H1 (cell line): ENCODE data around the gene PPP4R3A. TPM values are rescaled to one million over a fixed set of nuclear protein-coding genes. Genes with fewer than 3 reads are reported as not detected.

Experiments
- CTCF ChIA-PET: fragments of 300-600 bp; sonication (Branson Sonifier 250); formaldehyde crosslinking; loops from one replicate; lab custom pipeline; 2021; ENCODE audit not compliant: partially characterized antibody; lab: Charles Lee
- POLR2A ChIA-PET: fragments of 300-600 bp; sonication (Branson Sonifier 250); formaldehyde crosslinking; loops from one replicate; lab custom pipeline; 2021; ENCODE audit warnings: inconsistent platforms; ENCODE audit not compliant: partially characterized antibody; lab: Charles Lee
- DNase-seq, 2 experiments: peaks; one replicate each; pipeline versions ENCODE4 v3.0.0 to v3.0.0-alpha.2; 2010 to 2022; ENCODE audit warnings: low spot score in 2 of 2, low read depth in 1 of 2, mixed read lengths in 1 of 2
- FAIRE-seq: peaks from 2 replicates; lab custom pipeline; 2011; peaks lifted over from hg19 to GRCh38; lab: Jason Lieb, UNC
- H2AFZ ChIP-seq: 2 replicates; pipeline ENCODE4 v1.8.1; 2012; ENCODE audit warnings: low read length, inconsistent platforms
- H2AK5ac ChIP-seq: 2 replicates; pipeline ENCODE4 v1.6.1; 2013; ENCODE audit warnings: low read depth, low read length
- H2BK120ac ChIP-seq: replicated peaks from 2 replicates; pipeline ENCODE3; 2013; ENCODE audit warnings: low read depth, low read length, inconsistent platforms
- H2BK12ac ChIP-seq: 2 replicates; pipeline ENCODE4 v1.6.1; 2013; ENCODE audit warnings: low read depth, low read length
- H2BK15ac ChIP-seq: 2 replicates; pipeline ENCODE4 v1.6.1; 2013; ENCODE audit warnings: low read length
- H2BK20ac ChIP-seq: 2 replicates; pipeline ENCODE4 v1.6.1; 2013; ENCODE audit warnings: low read length
- H2BK5ac ChIP-seq: 2 replicates; pipeline ENCODE4 v1.6.1; 2013; ENCODE audit warnings: low read depth, low read length
- H3K14ac ChIP-seq: 2 replicates; pipeline ENCODE4 v1.6.1; 2013; ENCODE audit warnings: inconsistent platforms; ENCODE audit not compliant: insufficient read length
- H3K18ac ChIP-seq: 2 replicates; pipeline ENCODE4 v1.6.1; 2013; ENCODE audit warnings: low read length; ENCODE audit errors: extremely low read depth
- H3K23ac ChIP-seq: 2 replicates; pipeline ENCODE4 v1.6.1; 2013; ENCODE audit warnings: inconsistent platforms; ENCODE audit not compliant: insufficient read length
- H3K23me2 ChIP-seq: 2 replicates; pipeline ENCODE4 v1.6.1; 2013; ENCODE audit warnings: low read depth, low read length
- H3K27ac ChIP-seq: 2 replicates; pipeline ENCODE4 v1.6.1; 2011; ENCODE audit warnings: low read depth, low read length, inconsistent platforms
- H3K27me3 ChIP-seq, 4 experiments: replicated peaks in 1 of 4; 1 replicate in 1 of 4; 2 replicates in 3 of 4; pipeline versions ENCODE4 v1.6.1 to v1.8.1; 2011 to 2013; ENCODE audit warnings: low read length in 3 of 4, mild to moderate bottlenecking in 3 of 4, inconsistent platforms in 2 of 4, mixed read lengths in 2 of 4, moderate library complexity in 1 of 4; ENCODE audit not compliant: control insufficient read depth in 3 of 4, insufficient read depth in 3 of 4; ENCODE audit errors: extremely low read depth in 1 of 4
- H3K36me3 ChIP-seq, 4 experiments: 2 replicates each; pipeline versions ENCODE4 v1.6.1 to v1.8.1; 2011 to 2013; ENCODE audit warnings: mild to moderate bottlenecking in 4 of 4, low read length in 3 of 4, moderate library complexity in 2 of 4, control low read depth in 1 of 4, inconsistent platforms in 1 of 4; ENCODE audit not compliant: insufficient read depth in 4 of 4, control insufficient read depth in 2 of 4
- H3K4ac ChIP-seq: replicated peaks from 2 replicates; pipeline ENCODE3; 2013; ENCODE audit warnings: low read length, low read depth, mixed read lengths, inconsistent platforms; ENCODE audit not compliant: insufficient read length
- H3K4me1 ChIP-seq, 4 experiments: replicated peaks in 1 of 4; 1 replicate in 1 of 4; 2 replicates in 3 of 4; pipeline versions ENCODE4 v1.6.1 to v1.8.1; 2011 to 2013; ENCODE audit warnings: low read length in 3 of 4, inconsistent platforms in 2 of 4, mixed read lengths in 1 of 4; ENCODE audit not compliant: insufficient read depth in 4 of 4, control insufficient read depth in 3 of 4
- H3K4me2 ChIP-seq, 2 experiments: 2 replicates each; pipeline versions ENCODE4 v1.6.1 to v1.8.1; 2011 to 2013; ENCODE audit warnings: low read depth in 2 of 2, low read length in 2 of 2, control low read depth in 1 of 2, inconsistent platforms in 1 of 2, mild to moderate bottlenecking in 1 of 2; ENCODE audit not compliant: insufficient read depth in 1 of 2
- H3K4me3 ChIP-seq, 4 experiments: fragments of 200-600, 300-600 bp in 1 of 4; sonication (generic), shearing (Covaris generic), sonication (Bioruptor Twin) in 1 of 4; 2 replicates each; pipeline versions ENCODE4 v1.5.1 to v1.8.1; 2011 to 2016; ENCODE audit warnings: low read length in 4 of 4, low read depth in 3 of 4, control low read depth in 2 of 4, inconsistent platforms in 2 of 4, mild to moderate bottlenecking in 2 of 4, mixed read lengths in 1 of 4, moderate library complexity in 1 of 4; ENCODE audit not compliant: insufficient read depth in 2 of 4; ENCODE audit errors: extremely low read depth in 1 of 4
- H3K56ac ChIP-seq: replicated peaks from 2 replicates; pipeline ENCODE3; 2013; ENCODE audit warnings: low read depth, mild to moderate bottlenecking, mixed read lengths, low read length, inconsistent platforms; ENCODE audit not compliant: insufficient read length
- H3K79me1 ChIP-seq: 2 replicates; pipeline ENCODE4 v1.6.1; 2013; ENCODE audit warnings: low read depth, low read length, control low read depth
- H3K79me2 ChIP-seq, 2 experiments: 2 replicates each; pipeline versions ENCODE4 v1.6.1 to v1.8.1; 2012 to 2013; ENCODE audit warnings: low read length in 2 of 2, mild to moderate bottlenecking in 2 of 2, inconsistent platforms in 1 of 2; ENCODE audit not compliant: insufficient read depth in 2 of 2, control insufficient read depth in 1 of 2
- H3K9ac ChIP-seq, 4 experiments: replicated peaks in 1 of 4; 1 replicate in 1 of 4; 2 replicates in 3 of 4; pipeline versions ENCODE4 v1.6.1 to v1.8.1; 2011 to 2013; ENCODE audit warnings: low read depth in 3 of 4, low read length in 3 of 4, control low read depth in 2 of 4, mild to moderate bottlenecking in 2 of 4, moderate library complexity in 2 of 4, inconsistent platforms in 1 of 4; ENCODE audit errors: extremely low read depth in 1 of 4
- H3K9me3 ChIP-seq, 2 experiments: 2 replicates each; pipeline versions ENCODE4 v1.6.1 to v1.8.1; 2012 to 2013; ENCODE audit warnings: mild to moderate bottlenecking in 2 of 2, moderate library complexity in 2 of 2, control low read depth in 1 of 2, inconsistent platforms in 1 of 2, low read depth in 1 of 2, low read length in 1 of 2, mixed read lengths in 1 of 2; ENCODE audit not compliant: insufficient read depth in 2 of 2
- H4K20me1 ChIP-seq, 2 experiments: replicated peaks in 1 of 2; 2 replicates each; pipeline versions ENCODE3 to v1.8.1; 2011 to 2013; ENCODE audit warnings: inconsistent platforms in 2 of 2, low read length in 2 of 2, mild to moderate bottlenecking in 1 of 2; ENCODE audit not compliant: insufficient read depth in 2 of 2, control insufficient read depth in 1 of 2
- H4K5ac ChIP-seq: 2 replicates; pipeline ENCODE4 v1.6.1; 2013; ENCODE audit warnings: low read length, low read depth, mixed read lengths, inconsistent platforms; ENCODE audit not compliant: insufficient read length
- H4K8ac ChIP-seq: 2 replicates; pipeline ENCODE4 v1.8.0; 2013; ENCODE audit warnings: mild to moderate bottlenecking, moderate library complexity, low read length, inconsistent platforms; ENCODE audit not compliant: insufficient read depth; ENCODE audit errors: extremely low read depth
- H4K91ac ChIP-seq: replicated peaks from 2 replicates; pipeline ENCODE3; 2013; ENCODE audit warnings: low read length, mixed read lengths, inconsistent platforms; ENCODE audit not compliant: insufficient read length
- CBX5 ChIP-seq: fragments of 300-800, 300-1000 bp; sonication (generic); IDR thresholded peaks from 2 replicates; pipeline ENCODE4 v1.7.1; 2016; ENCODE audit warnings: antibody characterized with exemption, low read length, low read depth
- JUND ChIP-seq: IDR thresholded peaks from 2 replicates; pipeline ENCODE4 v1.6.1; 2011; ENCODE audit warnings: mild to moderate bottlenecking, improper control_type of control experiment, low read length
- WGBS, 2 experiments: shearing (Covaris generic) in 1 of 2; methylation state at CpG; one replicate each; pipeline versions ENCODE4 v1.1.6 to v1.1.7; 2013 to 2015; ENCODE audit warnings: low lambda C conversion rate in 2 of 2, mixed read lengths in 2 of 2, inconsistent platforms in 1 of 2, low coverage in 1 of 2, missing lambda C conversion rate in 1 of 2; ENCODE audit not compliant: insufficient replicate concordance in 2 of 2, insufficient coverage in 1 of 2, insufficient read length in 1 of 2; ENCODE audit errors: extremely low coverage in 1 of 2, missing lambda C conversion rate in 1 of 2; 5-methylcytosine and 5-hydroxymethylcytosine counted together
- polyA plus RNA-seq, 7 experiments: library from polyadenylated mRNA; depleted of rRNA in 3 of 7; stranded (reverse) in 5 of 7; unstranded in 2 of 7; fragments of >200 nt in 5 of 7; fragments of 200-250 nt in 2 of 7; gene quantifications; 1 replicate in 5 of 7; 2 replicates in 1 of 7; 4 replicates in 1 of 7; pipeline versions ENCODE4 v1.2.1 to v1.2.3, GENCODE V29; 2011 to 2013; ENCODE audit warnings: missing spikeins in 2 of 7, mixed read lengths in 2 of 7
- total RNA-seq: library from RNA; stranded (reverse); fragmentation: NEBNext Ultra II Directional; extraction: Animal tissue kit (Norgen Biotek cat#: 25700); gene quantifications from 2 replicates; pipeline ENCODE4 v1.2.1, GENCODE V29; 2021

Gene PPP4R3A
- total and polyA plus RNA-seq, 2 of the 8 experiments (the other 6 are each of a cell fraction or from before 2014, with no cell fraction given), result 31.7 to 122 TPM

DNA sequence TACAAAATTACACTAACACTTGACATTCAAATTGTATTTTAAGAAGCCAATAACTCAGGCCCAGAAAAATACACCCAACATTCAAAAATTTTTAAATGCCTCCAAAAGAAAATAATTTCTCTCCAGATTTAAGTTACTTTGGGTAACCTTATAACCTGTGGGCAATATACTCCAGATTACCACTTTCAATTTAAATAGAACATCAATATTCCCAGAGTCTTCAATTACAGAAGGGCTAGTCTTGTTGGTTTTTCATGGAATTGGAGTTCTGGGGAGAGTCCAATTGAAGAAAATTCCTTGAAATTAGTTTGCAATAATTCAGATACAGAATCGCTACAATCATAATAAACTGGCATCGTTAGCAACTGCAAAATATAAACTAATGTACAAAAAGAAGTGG lies 2.0 kb downstream of the PPP4R3A start:
- H2BK5ac ChIP-seq, result no peak overlapping the region
- peaks cover 0 to 31% (median 3%) of the 10 kb centered on the region in 4 experiments; a peak in 2 of 8 replicates for H3K36me3 ChIP-seq
- H3K4ac ChIP-seq, result no peak overlapping the region
- H4K20me1 ChIP-seq, result peaks cover 5 to 10% of the 10 kb centered on the region in 2 experiments
- no peak overlapping the region for H4K8ac ChIP-seq
- no peaks in the 10 kb centered on the region for H3K27me3 ChIP-seq
- H4K91ac ChIP-seq, result no peak overlapping the region
- DNase-seq (no peak), FAIRE-seq (no peak)
- H3K23ac ChIP-seq, result no peak overlapping the region
- peaks cover 0 to 2% (median 0%) of the 10 kb centered on the region in 4 experiments; a peak in 1 of 7 replicates for H3K4me1 ChIP-seq
- TF ChIP-seq CBX5 (no peak), JUND (no peak)
- H3K4me3 ChIP-seq, result peak overlapping the region; percentile 70 to 98 (median 94)
- H2BK20ac ChIP-seq, result no peak overlapping the region
- H2BK12ac ChIP-seq, result no peak overlapping the region
- H3K79me2 ChIP-seq, result peaks cover 45 to 66% of the 10 kb centered on the region in 2 experiments
- H3K9me3 ChIP-seq, result no peaks in the 10 kb centered on the region
- H2AK5ac ChIP-seq, result no peak overlapping the region
- no peak overlapping the region for H3K56ac ChIP-seq
- no peak overlapping the region for H3K14ac ChIP-seq
- no peak overlapping the region for H2BK15ac ChIP-seq
- POLR2A ChIA-PET, result interaction anchor here (0.8 to 3.3 kb wide), 3 partner anchors 6 to 489 kb away, joined by 3 to 23 read pairs (median 3); no protein-coding TSS in a partner anchor
- WGBS, 2 experiments, result 32% methylated on average over 2 of the region's 2 CpGs; no CpG with 5 or more reads in 1 of the 2 experiments
- H2AFZ ChIP-seq, result no peak overlapping the region
- H3K4me2 ChIP-seq, result peak overlapping the region; percentile 83
- no peak overlapping the region for H3K18ac ChIP-seq
- CTCF ChIA-PET, result no interaction called here
- no peak overlapping the region for H3K27ac ChIP-seq
- H3K9ac ChIP-seq, result 0 out of 7 replicates have a peak overlapping the region, but pooled peaks of 1 of the 4 experiments have one; percentile 94
- H4K5ac ChIP-seq, result no peak overlapping the region
- H3K23me2 ChIP-seq, result 0 out of 2 replicates have a peak, but pooled peaks cover 6% of the 10 kb centered on the region
- no peak overlapping the region for H2BK120ac ChIP-seq
- no peaks in the 10 kb centered on the region; the same call in 1 of the 2 replicates for H3K79me1 ChIP-seq
